ENCODE results near the gene BPGM.

Gene BPGM

GRCh38 chr7:134709197-134709596 lies 62.5 kb downstream of the BPGM start:
- no peak overlapping the region for H3K4me3 ChIP-seq (ENCODE audit: low read depth, low read length)
- TF ChIP-seq CTCF (IDR thresholded peaks at IDR 0.05; ENCODE audit: low read depth, low read length): no peak

GRCh38 chr7:134710511-134710853 lies 63.8 kb downstream of the BPGM start:
- TF ChIP-seq CTCF (IDR thresholded peaks at IDR 0.05; ENCODE audit: low read depth, low read length): no peak
- no peak overlapping the region for H3K4me3 ChIP-seq (ENCODE audit: low read depth, low read length)

GRCh38 chr7:134710854-134711624 lies 64.4 kb downstream of the BPGM start:
- H3K4me3 ChIP-seq (ENCODE audit: low read depth, low read length): no peak overlapping the region
- no peak for TF ChIP-seq CTCF (IDR thresholded peaks at IDR 0.05; ENCODE audit: low read depth, low read length)

- no peak overlapping the region for H3K4me3 ChIP-seq (ENCODE audit: low read depth, low read length)
- TF ChIP-seq CTCF (IDR thresholded peaks at IDR 0.05; ENCODE audit: low read depth, low read length): no peak
These were observed 65.5 kb downstream of the BPGM start for GRCh38 chr7:134712196-134712595.

- TF ChIP-seq CTCF (IDR thresholded peaks at IDR 0.05; ENCODE audit: low read depth, low read length): no peak
- H3K4me3 ChIP-seq (ENCODE audit: low read depth, low read length): no peak overlapping the region
These were observed 68.0 kb downstream of the BPGM start for GRCh38 chr7:134714470-134715205.

GRCh38 chr7:134718211-134718875 lies 71.7 kb downstream of the BPGM start:
- H3K4me3 ChIP-seq (ENCODE audit: low read depth, low read length): no peak overlapping the region
- no peak for TF ChIP-seq CTCF (IDR thresholded peaks at IDR 0.05; ENCODE audit: low read depth, low read length)

Measured in WI38 (cell line).